Fibroblast of pulmonary artery (primary cell): ENCODE results near the gene UNC13C.

Experiments
- DNase-seq: peaks from one replicate; pipeline ENCODE4 v3.0.0-alpha.2; 2010; ENCODE audit warnings: low read depth
- H3K4me3 ChIP-seq: replicated peaks from 2 replicates; pipeline ENCODE4 v1.5.1; 2011; ENCODE audit warnings: low read depth, mild to moderate bottlenecking, control low read depth, low read length, moderate library complexity
- TF ChIP-seq, protein P1 (sequence below): IDR thresholded peaks from 2 replicates; pipeline ENCODE4 v1.5.1; 2011; ENCODE audit warnings: mild to moderate bottlenecking, control low read depth, low read length, inconsistent platforms; ENCODE audit errors: missing control alignments

Gene UNC13C

DNA sequence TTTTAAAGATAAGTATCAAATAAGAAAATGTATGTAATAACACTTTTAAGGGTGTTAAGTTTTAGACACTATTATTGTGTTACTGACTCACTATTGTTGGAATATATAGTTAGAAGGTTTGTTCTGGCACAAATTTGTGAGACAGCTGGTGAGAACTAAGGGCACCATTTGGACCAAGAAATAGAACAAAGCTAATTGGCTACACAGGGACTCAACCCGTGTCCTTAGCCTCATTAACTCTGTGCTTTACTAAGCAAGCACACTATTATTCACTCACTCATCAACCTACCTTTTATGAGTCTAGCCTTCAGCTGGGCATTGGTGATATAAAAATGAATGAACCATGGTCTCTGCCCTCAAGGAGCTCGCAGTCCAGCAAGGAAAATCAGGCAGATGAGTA is 4.1 kb upstream of the UNC13C start:
- no peak overlapping the region for H3K4me3 ChIP-seq
- no peak for DNase-seq
- TF ChIP-seq, protein P1, sequence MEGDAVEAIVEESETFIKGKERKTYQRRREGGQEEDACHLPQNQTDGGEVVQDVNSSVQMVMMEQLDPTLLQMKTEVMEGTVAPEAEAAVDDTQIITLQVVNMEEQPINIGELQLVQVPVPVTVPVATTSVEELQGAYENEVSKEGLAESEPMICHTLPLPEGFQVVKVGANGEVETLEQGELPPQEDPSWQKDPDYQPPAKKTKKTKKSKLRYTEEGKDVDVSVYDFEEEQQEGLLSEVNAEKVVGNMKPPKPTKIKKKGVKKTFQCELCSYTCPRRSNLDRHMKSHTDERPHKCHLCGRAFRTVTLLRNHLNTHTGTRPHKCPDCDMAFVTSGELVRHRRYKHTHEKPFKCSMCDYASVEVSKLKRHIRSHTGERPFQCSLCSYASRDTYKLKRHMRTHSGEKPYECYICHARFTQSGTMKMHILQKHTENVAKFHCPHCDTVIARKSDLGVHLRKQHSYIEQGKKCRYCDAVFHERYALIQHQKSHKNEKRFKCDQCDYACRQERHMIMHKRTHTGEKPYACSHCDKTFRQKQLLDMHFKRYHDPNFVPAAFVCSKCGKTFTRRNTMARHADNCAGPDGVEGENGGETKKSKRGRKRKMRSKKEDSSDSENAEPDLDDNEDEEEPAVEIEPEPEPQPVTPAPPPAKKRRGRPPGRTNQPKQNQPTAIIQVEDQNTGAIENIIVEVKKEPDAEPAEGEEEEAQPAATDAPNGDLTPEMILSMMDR, result no peak

DNA sequence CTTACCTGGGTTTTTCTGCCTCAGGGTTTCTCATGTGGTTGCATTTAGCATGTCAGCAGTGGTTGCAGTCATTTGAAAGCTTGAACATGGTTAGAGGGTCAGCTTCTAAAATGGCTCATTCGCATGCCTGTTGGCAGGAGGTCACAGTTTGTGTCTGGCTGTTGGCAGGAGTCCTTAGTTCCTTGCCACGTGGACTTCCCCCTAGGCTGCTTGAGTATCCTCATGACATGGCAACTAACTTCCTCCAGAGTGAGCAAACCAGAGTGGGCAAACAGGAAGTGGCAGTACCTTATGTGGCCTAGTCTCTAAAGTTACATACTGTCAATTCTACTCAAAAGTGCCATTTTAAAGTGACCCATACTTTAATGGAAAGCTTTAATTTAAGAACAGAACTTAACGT is 3.4 kb upstream of the UNC13C start:
- H3K4me3 ChIP-seq, result no peak overlapping the region
- TF ChIP-seq, protein P1, result no peak
- no peak for DNase-seq

DNA sequence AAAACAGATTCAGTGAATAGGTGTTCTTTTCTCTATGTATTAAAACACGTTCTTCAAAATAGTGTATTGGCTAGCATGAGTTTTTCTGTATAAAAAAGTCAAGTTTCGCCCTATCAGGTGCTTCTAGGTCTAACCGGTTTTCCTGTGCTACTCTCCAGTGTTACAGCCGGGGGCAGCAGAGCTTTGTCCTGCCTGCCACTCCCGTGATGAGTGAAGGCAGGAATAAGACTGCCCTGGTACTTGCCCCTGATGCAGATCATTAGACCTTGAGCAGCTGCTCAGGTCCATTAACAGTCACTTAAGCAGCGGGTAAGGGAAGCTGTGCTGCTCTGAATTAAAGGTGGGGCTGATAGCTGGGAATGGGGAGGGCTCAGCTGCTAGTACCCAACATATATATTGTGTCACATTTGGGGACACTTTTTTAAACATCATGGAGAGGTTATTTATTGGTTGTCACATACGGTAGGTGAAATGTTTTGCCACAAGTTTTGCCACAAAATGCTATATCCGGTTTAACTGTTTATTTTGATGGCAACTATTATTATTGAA is 1.3 kb upstream of the UNC13C start:
- H3K4me3 ChIP-seq, result no peak overlapping the region
- no peak for DNase-seq
- TF ChIP-seq, protein P1, result no peak

DNA sequence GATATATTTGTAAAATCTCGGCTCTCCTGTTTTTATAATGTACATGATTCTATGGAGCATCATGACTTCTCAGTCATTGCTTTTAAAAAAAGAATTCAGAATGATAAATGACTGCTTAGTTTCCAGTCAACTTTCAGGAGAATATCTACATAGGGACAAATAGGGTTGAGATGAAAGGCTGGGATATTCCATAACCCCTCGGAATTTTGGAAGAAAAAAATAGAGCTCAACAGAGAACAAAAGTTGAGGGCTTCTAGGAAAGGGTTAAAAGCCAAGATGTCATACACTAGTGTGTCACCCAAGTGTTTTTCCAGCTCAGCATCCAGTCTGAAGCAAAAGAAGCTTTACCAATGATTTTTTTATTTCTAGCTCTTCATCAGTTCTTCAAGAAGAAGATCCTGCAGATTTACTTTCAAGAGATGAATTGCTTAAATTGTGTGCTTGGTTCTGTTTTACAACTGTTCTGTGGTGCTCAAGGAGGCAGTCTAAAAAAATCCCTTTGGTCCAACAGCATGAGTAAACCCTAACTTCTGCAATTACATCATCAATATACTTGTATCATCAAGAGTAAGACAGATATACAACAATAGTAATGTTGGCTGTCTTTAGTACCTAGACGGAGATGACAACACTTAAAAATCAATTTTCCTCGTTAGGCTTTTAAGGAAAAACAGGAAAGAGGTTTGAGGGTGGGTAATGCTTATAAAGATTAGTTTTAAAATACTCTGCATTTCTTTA is 979 bp downstream of the UNC13C start:
- TF ChIP-seq, protein P1, result no peak
- no peak for DNase-seq
- no peak overlapping the region for H3K4me3 ChIP-seq

DNA sequence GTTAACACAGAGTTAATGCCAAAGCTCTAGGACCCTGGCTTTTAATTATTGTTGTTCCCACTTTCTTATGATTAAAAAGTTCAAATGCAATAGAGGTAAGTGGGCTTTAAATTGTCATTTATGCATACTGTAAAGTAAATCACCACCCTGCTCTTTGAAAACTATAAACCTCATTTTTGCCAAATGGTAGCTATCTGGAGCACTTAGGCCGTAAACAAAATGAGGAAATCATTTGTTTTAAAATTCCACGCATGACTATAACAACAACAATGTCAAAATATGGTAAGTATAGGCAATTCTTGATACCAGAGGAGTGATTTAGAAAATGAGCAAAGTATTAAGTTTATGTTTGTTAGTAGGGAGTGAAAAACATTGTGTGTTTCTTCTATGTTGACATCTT is 1.8 kb downstream of the UNC13C start:
- TF ChIP-seq, protein P1, result no peak
- H3K4me3 ChIP-seq, result no peak overlapping the region
- no peak for DNase-seq

DNA sequence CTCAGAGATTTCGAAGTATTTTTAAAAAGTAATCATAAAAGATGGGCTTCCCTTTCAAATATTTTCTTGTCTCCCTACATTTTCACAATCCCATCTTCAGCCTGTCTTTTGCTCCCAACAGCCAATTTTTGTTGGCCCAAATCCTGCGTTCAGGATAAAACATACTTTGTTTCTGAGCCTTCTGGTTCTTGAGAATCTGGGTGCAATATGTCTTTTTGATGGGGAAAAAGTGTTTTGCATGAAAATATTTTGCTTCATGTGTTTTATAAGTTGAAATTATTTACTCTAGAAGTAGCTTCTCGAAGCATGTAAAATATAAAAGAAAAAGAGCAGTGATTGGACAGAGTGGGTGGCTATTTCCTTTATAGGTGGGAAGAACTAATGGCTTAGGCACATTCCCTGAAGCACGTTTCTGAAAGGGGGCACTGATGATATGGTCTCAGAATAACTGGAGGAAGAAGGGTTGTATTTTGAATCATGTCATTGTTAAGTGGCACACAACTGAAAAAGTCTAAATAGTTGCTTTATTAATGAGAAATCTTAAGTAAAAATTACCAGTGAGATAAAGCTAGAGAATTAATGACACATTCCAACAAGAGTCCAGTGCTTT is 3.9 kb downstream of the UNC13C start:
- no peak for DNase-seq
- TF ChIP-seq, protein P1, result no peak

More for the DNA sequence above, 3.9 kb downstream of the UNC13C start:
- no peak overlapping the region for H3K4me3 ChIP-seq
